Measurements from ENCODE around the gene P2RY12. TPM values are rescaled to one million over a fixed set of nuclear protein-coding genes. Genes with fewer than 3 reads are reported as not detected.

The P2RY12 gene
- 1 to 10 TPM in 3 of 4 donors, under 1 TPM in 1; 0.60 to 1.6 (median 1.3) TPM for polyA plus RNA-seq (ENCODE audit: insufficient read length in 4 of 4)

DNA sequence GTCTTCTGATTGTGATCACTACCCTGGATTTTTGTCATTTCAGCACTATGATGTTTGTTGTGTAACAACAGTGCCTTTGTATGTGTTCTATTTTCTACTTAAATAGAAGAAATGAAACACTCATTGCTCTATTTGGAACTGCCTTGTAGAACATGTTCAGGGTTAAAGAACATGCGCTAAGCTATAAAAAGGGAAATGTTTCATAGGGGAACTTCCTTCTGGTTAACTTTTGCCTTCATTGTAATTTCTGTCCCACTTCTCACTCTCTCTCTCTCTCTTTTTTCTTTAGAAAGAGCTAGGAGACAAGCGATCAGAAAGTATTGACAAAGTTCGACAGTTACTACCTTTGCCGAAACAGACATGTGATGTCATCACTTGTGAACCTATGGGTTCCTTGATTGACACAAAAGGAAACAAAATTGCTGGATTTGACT is at the start of gene P2RY12:
TSS of gene P2RY12 (minus strand) at position 13 of the 434 bp plus-strand sequence. CDS start 45,908 bp downstream, outside the sequence.
- no peak for DNase-seq (ENCODE audit: low read depth in 4 of 4, low spot score in 3 of 4)

DNA sequence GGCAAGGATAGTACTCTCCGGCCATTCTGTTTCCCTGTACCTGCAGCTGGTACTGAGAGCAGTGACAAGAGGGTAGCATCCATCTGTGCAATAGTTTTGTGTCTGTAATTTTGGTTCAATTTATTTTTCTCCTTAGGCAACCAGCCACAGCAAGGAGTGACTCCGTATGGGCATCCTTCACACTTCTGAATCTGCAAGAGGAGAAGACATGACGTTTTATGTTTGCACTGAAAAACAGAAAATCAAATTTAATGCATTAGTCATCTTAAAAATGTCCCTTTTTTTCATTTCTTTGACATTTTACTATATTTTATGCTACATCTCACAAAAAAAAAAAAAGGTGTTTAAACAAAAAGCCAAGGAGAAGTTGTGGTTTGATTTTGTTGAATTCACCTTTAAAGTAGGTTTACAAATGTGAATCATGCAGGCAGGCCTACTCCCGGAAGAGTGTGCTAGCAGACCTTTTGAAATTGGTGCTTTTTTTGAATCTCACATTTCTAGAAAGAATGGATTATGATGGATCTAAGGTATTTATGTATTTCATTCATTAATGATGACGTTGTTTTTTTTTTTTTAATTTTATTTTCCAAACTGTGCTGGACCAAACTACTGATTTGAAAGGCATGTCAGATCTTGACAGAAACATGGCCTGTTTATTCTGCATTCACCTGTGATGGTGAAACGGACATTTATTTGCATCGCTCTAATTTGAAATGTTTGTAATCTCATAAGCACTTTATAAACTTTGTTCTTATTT is 48.2 kb upstream of the P2RY12 start:
- DNase-seq (ENCODE audit: low read depth in 4 of 4, low spot score in 3 of 4), result no peak

DNA sequence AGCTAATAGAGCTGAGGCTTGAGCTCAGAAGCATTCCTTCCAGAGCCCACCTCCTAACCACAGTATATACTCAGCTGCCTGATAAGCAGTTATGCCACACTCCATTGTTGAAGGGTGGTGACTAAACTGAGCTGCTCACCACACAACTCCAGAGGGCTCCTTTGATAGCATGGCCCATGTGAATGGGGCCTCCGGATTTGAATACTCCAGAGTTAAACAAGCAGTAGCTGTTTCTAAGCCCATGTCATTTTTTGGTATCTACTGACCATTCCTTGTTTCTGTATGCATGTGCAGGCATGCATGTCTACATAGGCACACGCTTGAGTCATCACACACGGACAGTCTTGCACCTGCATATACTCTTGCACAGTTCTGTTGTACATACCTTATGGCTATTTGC is 47.4 kb upstream of the P2RY12 start:
- DNase-seq (ENCODE audit: low read depth in 4 of 4, low spot score in 3 of 4), result no peak

DNA sequence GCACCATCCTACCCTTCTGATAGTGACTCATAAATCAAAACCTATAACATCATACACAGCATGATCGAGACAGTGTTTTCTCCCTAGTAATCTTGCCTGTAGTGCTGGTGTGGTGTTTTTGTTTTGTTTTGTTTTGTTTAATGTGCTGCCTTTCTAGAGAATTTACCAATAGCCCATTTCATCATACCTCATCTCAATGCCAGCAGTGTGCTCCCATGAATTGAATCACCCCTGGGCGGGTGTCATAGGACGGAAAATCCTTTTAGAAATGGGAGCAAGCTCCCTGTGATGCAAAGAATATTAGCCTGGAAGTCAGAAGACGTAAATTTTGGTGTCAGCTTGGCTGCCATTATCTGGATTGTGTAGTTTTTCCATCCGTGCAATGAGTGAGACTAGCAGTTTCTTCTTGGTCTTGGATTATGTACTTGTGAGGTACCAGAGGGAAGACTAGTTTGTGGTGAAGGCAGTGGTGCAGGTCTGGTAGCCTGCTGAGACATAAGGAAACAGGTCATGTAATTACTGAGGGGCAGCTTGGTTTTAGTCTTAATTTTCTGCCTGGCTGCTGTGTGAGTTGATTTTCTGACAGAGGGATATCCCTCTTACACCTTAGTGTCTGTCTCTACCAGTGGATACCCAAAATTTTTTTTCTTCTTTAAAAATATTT is 46.4 kb upstream of the P2RY12 start:
- DNase-seq (ENCODE audit: low read depth in 4 of 4, low spot score in 3 of 4), result no peak

DNA sequence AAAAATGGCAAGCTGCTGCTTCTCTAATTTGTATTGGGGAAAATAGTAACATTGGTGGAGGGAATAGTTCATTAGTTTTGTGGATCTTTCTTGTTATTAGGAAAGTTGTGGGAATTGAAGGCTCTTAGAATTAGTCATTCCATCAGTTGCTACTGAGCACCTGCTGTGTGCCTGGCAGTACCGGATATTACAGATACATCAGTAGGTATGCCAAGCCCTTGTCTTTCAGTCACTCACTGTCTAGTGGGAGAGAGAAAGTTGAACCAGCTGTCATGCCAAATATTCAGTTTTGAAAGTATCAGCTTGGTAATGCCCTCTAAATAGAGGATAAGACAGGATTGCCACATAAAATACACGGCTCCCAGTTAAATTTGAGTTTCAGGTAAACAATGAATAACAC is 43.8 kb upstream of the P2RY12 start:
- DNase-seq (ENCODE audit: low read depth in 4 of 4, low spot score in 3 of 4), result no peak

DNA sequence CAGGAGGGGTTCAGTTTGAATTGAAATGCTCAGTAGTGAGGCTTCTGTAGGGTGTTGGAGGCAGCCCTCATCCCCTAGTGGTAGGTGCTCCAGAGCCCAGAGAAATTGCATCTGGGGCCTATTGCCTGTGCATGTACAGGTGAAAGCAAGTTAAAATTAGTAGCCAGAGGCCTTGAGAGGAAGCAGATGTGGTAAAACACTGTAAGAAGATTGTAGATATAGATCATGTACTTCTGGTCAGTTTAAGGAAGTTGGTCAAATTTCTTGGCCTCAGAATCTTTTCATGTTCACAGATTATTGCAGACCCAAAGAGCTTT is 41.7 kb upstream of the P2RY12 start:
- no peak for DNase-seq (ENCODE audit: low read depth in 4 of 4, low spot score in 3 of 4)

DNA sequence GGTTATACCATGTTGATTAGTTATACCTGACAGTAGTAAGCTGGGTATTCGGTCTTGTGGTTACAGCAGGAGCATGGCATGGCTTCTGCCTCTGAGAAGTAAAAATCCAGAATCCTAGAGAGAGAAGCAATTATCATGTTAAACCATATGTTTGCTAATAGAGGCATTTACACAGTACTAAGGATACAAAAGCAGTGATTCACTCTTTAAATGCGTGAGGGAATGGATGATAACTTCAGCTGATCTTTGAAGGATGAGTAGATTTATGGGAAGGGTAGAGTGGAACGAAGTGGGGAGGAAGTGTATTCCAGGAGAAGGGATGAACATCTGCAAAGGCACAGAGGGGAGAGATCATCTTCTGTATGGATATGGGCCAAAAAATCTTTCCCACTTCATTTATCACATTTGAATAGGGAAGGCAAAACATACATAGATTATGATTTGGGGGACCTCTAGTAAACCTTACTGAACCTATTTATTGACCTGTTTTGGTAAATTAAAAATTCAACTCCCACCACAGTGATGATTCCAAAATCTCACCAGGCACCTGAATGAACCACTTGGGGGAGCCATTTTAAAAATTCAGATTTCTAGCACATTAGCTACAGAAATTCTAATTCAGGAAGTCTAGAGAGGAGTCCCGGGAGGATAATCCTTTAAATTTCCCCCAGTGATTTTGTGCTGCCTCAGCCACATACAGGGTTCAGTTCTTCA is 41.2 kb upstream of the P2RY12 start:
- DNase-seq (ENCODE audit: low read depth in 4 of 4, low spot score in 3 of 4), result no peak

DNA sequence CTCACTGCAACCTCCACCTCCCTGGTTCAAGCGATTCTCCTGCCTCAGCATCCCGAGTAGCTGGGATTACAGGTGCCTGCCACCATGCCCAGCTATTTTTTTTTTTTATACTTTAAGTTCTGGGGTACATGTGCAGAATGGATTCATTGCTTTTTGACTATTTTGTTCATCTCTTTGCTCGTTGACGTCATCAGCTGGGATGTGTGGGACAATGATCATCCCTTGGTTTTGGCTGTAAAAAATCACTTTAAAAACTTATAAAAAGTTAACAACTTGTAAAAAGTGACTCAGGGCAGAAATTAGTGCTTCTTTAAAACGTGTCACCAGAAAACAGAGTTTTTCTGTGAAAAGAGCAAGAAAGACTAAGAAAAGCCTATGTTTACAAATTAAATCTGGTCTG is 38.5 kb upstream of the P2RY12 start:
- no peak for DNase-seq (ENCODE audit: low read depth in 4 of 4, low spot score in 3 of 4)

DNA sequence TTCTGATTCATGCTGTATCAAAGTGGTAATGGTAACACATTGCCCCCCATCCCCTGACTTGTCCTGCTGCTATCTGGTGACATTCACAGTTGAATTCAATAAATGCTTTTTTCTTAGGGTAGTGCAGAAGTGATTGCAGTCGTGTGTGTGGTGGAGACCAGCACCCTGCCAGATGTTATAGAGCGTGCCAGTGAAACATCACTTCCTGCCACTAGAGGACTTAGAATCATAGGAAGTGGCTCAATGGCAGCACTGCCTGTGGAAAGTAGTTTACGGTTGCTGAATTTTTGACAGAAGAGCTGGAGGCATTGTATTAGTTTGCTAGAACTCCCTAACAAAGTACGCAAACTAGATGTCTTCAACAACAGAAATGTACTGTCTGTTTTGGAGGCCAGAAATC is 37.4 kb upstream of the P2RY12 start:
- DNase-seq (ENCODE audit: low read depth in 4 of 4, low spot score in 3 of 4), result no peak

DNA sequence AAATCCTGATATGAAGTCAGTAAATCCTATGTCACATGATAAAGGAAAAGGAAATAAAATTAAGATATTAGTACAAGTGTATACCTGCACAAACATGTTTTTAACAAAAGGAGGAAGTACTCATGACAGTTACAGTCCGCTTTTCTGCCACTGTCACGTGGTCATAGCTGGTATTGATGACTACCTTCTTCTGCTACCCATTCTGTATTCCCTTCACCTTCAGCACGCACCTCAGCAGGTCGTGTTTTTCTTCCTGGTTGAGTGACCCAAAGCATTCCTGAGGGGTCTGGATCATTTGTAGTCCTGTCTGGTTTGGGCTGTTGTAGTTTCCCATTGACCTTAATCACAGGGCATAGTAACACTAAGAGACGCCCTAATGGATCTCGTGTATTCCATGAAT is 35.3 kb upstream of the P2RY12 start:
- DNase-seq (ENCODE audit: low read depth in 4 of 4, low spot score in 3 of 4), result no peak

DNA sequence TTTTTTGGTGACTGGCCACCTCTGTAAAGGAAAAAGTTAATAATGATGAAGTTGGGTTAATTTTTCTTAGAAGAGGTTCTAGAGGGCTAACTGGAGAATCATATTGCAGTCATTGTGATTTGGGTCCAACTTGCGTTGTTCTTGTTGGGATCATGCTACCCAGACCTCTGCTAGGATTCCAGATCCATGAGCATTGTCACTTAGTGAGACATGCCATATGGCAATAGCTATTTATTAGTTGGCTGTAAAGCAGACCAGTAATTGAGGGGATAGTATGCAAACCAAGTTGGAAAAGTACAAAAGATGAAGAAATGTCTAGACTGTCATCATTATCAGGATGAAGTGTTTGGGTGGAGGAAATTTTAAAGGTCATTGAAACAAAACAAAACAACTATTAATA is 30.7 kb upstream of the P2RY12 start:
- DNase-seq (ENCODE audit: low read depth in 4 of 4, low spot score in 3 of 4), result no peak

DNA sequence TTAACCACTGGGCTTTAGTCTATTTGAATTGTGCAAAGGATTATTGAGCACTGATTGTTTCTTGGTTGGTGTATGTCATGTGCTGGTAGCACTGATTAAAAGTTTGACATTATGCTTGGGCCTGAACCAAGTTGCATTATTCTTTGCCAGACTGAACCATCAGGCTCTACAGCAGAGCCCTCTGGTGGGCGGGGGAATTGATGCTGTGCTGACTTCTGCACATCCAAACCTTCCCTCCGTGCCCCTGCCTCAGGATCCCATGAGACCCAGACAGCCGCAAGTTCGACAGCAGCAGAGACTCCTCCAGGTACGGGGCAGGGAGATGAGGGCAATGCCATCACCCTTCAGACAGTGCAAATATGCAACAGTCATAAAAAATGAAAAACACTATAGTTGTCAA is 28.4 kb upstream of the P2RY12 start:
- DNase-seq (ENCODE audit: low read depth in 4 of 4, low spot score in 3 of 4), result no peak

DNA sequence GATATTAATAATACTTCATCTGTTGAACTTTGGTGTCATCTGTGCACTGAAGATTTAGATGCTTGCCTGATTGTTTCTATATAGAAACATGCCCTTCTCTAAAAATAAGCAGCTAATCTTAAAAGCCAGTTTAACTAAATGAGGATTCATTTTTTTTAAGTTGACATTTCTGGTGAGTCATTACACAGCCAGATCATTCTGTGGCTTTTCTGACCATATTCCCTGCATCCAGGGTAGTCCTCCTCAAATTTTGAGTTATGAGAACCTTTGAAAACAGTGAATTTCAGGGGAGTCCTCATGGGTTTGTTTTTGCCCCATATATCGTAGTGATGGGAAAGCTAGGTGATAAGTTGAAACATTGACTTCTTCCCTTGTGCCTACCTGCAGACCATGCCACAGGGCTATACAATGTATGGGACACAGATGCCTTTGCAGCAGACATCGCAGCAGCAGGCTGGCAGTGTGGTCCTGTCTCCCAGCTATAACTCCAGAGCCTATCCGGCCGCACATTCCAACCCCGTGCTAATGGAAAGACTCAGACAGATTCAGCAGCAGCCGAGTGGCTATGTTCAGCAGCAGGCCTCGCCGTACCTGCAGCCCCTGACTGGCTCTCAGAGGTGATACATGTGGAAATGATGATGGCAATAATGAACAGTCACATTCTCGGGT is 26.5 kb upstream of the P2RY12 start:
- DNase-seq (ENCODE audit: low read depth in 4 of 4, low spot score in 3 of 4), result no peak

DNA sequence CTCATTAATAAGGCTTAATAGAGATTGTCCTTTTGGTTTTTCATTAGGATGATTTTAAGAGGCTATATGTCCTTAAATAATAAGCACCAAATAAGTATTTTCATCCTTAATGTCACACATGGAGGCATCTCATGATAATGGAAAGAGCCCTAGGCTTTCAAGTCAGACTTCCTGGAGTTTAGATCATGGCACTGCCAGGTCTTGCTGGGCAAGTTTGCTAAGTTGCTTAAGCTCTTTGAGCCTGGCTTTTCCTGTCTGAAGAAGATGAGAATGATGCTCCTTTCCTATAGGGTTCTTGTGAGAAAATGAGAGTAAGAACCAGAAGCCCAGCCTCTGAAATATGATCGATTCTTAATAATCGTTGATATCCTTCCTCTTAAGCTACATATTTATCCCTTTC is 23.4 kb upstream of the P2RY12 start:
- DNase-seq (ENCODE audit: low read depth in 4 of 4, low spot score in 3 of 4), result no peak

DNA sequence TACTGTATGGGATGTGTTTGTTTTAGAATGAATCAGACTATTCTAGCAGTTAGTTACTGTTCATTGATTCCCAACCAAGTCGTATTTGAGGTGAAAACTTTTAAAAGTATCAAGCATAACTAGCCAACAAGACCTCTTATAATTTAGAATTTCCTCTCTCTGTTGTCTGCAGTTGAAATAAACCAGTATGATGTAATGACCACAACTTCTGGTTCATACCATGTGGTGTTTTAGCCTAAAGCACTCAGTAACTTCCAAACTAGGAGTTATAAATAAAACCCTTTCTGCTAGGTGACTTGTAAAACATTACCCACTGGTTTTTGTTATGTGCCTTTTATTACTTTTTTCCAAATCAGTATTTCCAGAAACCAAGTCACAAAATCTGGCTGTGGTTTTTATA is 19.8 kb upstream of the P2RY12 start:
- DNase-seq (ENCODE audit: low read depth in 4 of 4, low spot score in 3 of 4), result no peak

DNA sequence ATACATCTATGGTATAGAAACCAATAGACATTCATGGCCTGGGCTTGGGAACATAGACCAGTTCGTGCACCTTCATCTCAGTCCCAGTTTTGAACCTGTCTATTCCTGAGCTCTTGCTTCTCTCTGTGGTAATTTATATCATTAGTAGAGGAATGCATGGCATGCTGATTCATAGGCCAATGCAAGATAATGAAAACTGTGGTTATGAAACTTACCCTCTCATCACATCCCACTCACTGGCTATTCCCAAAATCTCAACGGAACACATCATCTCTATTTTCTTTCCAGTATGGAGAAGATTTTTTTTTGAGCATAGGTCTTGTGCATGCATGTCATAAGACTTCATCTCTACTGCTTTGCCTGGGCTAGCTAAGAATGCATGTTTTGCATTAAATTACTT is 18.7 kb upstream of the P2RY12 start:
- DNase-seq (ENCODE audit: low read depth in 4 of 4, low spot score in 3 of 4), result no peak

DNA sequence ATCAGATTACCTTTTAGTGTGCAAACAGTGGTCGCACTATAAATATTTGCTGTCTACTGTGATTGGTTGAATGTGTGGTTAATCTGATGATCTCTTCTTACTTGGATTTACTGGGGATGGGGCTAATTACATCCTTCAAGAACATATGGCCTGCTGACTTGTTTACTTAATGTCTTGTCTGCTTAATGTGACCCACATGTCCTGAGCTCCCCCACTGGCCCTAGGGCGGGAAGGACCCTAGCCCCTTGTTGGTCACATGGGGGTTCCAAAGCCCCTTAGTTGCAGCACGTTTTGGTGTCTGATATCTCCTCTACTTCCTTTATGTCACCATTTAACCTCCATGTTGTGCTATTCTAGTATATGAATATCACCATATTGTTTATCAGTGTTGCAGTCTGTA is 17.8 kb upstream of the P2RY12 start:
- no peak for DNase-seq (ENCODE audit: low read depth in 4 of 4, low spot score in 3 of 4)

DNA sequence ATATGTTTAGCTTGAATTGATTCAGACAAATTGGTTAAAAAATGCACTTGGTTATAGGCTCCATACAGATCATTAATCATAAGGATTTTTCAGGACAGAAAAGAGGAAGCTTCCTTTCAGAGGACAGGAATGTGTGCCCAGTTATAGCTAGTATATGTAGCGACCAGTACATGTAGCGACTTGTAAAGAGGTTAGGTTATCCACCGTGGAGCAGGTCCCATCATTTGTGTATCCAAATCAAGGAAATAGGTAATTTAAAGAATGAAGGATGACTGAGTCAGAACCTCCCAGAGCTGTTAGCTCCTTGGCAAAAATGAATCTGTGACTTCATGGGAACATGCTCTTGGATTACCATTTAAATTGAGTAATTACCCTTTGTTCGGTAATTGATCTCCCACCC is 15.8 kb upstream of the P2RY12 start:
- no peak for DNase-seq (ENCODE audit: low read depth in 4 of 4, low spot score in 3 of 4)

DNA sequence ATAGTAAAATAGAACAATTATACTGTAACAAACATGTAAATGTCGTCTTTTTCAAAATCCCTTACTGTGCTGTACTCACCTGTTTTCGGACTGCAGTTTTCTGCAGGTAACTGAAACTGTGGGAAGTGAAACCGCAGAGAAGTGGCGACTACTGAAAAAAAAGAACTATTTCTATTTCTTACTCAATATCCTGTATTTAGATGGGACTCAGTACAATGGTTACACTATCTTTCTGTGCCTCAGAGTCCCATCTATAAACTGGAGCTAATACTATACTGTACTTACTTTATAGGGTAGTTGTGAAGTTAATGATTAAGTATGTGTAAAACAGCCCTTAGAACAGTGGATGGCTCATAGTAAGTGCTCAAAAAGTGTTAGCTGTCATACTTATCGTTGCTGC is 14.3 kb upstream of the P2RY12 start:
- DNase-seq (ENCODE audit: low read depth in 4 of 4, low spot score in 3 of 4), result no peak

DNA sequence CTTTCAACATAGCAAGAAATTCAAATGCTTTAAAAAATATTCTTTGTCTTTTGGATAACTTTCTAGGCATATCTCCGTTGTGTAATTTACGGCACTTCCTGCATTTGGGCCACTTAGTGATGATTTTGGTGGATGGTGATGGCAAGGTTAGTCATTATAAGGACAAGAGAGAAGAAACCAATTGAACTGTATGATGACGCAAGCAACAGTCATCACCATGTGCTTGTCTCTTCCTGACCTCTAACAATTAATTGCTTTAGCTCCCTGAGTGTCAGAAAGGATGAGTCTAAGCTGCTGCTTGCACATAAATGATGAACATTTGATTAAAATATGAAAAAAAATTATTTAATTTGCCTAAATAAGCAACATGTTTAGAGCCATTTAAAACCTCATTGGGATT is 11.3 kb upstream of the P2RY12 start:
- DNase-seq (ENCODE audit: low read depth in 4 of 4, low spot score in 3 of 4), result no peak

DNA sequence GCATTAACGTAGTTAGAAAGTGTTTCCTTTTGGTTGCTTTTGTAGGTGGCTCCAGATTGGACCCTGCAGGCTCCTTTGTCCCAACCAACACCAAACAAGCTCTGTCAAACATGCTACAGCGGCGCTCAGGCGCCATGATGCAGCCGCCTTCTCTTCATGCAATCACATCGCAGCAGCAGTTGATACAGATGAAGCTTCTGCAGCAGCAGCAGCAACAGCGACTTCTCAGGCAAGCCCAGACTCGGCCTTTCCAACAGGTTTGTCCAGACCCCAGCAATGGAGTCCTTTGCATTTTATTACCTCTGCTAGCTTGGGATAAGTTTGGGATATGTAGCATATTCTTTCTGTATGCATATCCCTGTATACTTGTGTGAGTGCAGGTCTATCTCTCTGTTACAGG is 10.1 kb upstream of the P2RY12 start:
- DNase-seq (ENCODE audit: low read depth in 4 of 4, low spot score in 3 of 4), result no peak
